ENCODE data around the gene ARHGAP22.

The ARHGAP22 gene

GRCh38 chr10:48448796-48449195, 156.1 kb downstream of the ARHGAP22 start:
- no peak for TF ChIP-seq CTCF (IDR thresholded peaks at IDR 0.05; ENCODE audit: poor library complexity, severe bottlenecking)
- DNase-seq (ENCODE audit: low spot score) (no peak), ATAC-seq (ENCODE audit: low read depth) (peak; percentile 35; the same call in 2 of the 3 replicates)
- Histone ChIP-seq H3K4me1 (ENCODE audit: insufficient read depth, poor library complexity, severe bottlenecking) (no peaks in the 10 kb centered on the region), H3K27ac (ENCODE audit: poor library complexity, severe bottlenecking) (no peak overlapping the region), H3K4me3 (ENCODE audit: severe bottlenecking) (no peak overlapping the region), H3K36me3 (ENCODE audit: low read depth) (no peaks in the 10 kb centered on the region), H3K27me3 (ENCODE audit: insufficient read depth, poor library complexity, severe bottlenecking) (no peaks in the 10 kb centered on the region), H3K9me3 (ENCODE audit: severe bottlenecking) (no peaks in the 10 kb centered on the region)

- H3K4me3 ChIP-seq (ENCODE audit: severe bottlenecking): no peak overlapping the region
- no peaks in the 10 kb centered on the region for H3K4me1 ChIP-seq (ENCODE audit: insufficient read depth, poor library complexity, severe bottlenecking)
- no peaks in the 10 kb centered on the region for H3K9me3 ChIP-seq (ENCODE audit: severe bottlenecking)
- no peaks in the 10 kb centered on the region for H3K27me3 ChIP-seq (ENCODE audit: insufficient read depth, poor library complexity, severe bottlenecking)
- ATAC-seq (ENCODE audit: low read depth) (no peak), DNase-seq (ENCODE audit: low spot score) (no peak)
- no peaks in the 10 kb centered on the region for H3K36me3 ChIP-seq (ENCODE audit: low read depth)
- TF ChIP-seq CTCF (IDR thresholded peaks at IDR 0.05; ENCODE audit: poor library complexity, severe bottlenecking): no peak
- no peak overlapping the region for H3K27ac ChIP-seq (ENCODE audit: poor library complexity, severe bottlenecking)
These were observed 157.3 kb downstream of the ARHGAP22 start for GRCh38 chr10:48447356-48448215.

- ATAC-seq (ENCODE audit: low read depth): no peak
These were observed 158.1 kb downstream of the ARHGAP22 start for GRCh38 chr10:48446785-48447184.

GRCh38 chr10:48445932-48446331, 158.9 kb downstream of the ARHGAP22 start:
- no peak for DNase-seq (ENCODE audit: low spot score)
- no peak for ATAC-seq (ENCODE audit: low read depth)

More at GRCh38 chr10:48446785-48447184, 158.1 kb downstream of the ARHGAP22 start:
- no peak overlapping the region for H3K27ac ChIP-seq (ENCODE audit: poor library complexity, severe bottlenecking)
- DNase-seq (ENCODE audit: low spot score): peak; percentile 45
- no peak for TF ChIP-seq CTCF (IDR thresholded peaks at IDR 0.05; ENCODE audit: poor library complexity, severe bottlenecking)
- no peaks in the 10 kb centered on the region for H3K4me1 ChIP-seq (ENCODE audit: insufficient read depth, poor library complexity, severe bottlenecking)
- no peaks in the 10 kb centered on the region for H3K9me3 ChIP-seq (ENCODE audit: severe bottlenecking)
- no peaks in the 10 kb centered on the region for H3K27me3 ChIP-seq (ENCODE audit: insufficient read depth, poor library complexity, severe bottlenecking)
- no peak overlapping the region for H3K4me3 ChIP-seq (ENCODE audit: severe bottlenecking)
- no peaks in the 10 kb centered on the region for H3K36me3 ChIP-seq (ENCODE audit: low read depth)

More at GRCh38 chr10:48445932-48446331, 158.9 kb downstream of the ARHGAP22 start:
- Histone ChIP-seq H3K9me3 (ENCODE audit: severe bottlenecking) (no peaks in the 10 kb centered on the region), H3K36me3 (ENCODE audit: low read depth) (no peaks in the 10 kb centered on the region), H3K4me1 (ENCODE audit: insufficient read depth, poor library complexity, severe bottlenecking) (no peaks in the 10 kb centered on the region), H3K27me3 (ENCODE audit: insufficient read depth, poor library complexity, severe bottlenecking) (no peaks in the 10 kb centered on the region), H3K4me3 (ENCODE audit: severe bottlenecking) (no peak overlapping the region), H3K27ac (ENCODE audit: poor library complexity, severe bottlenecking) (no peak overlapping the region)
- no peak for TF ChIP-seq CTCF (IDR thresholded peaks at IDR 0.05; ENCODE audit: poor library complexity, severe bottlenecking)
